ENCODE data around the gene DENND10. TPM values are rescaled to one million over a fixed set of nuclear protein-coding genes. Genes with fewer than 3 reads are reported as not detected.
"Not testable (repeated sequence)": the region's sequence is repeated elsewhere in the genome, so short reads cannot be mapped to it uniquely, and the experiment has no call there.

DENND10 gene
- total and polyA plus RNA-seq, 11 donors = 7.9 to 31.0 (median 23.3) TPM

- no peak for ATAC-seq
Observed at GRCh38 chr10:119090026-119090795, 13.7 kb upstream of the DENND10 start.

GRCh38 chr10:119090968-119091367 is 12.9 kb upstream of the DENND10 start:
- Histone ChIP-seq H3K27ac (peak overlapping the region in 1 of 12 donors; percentile 47), H3K36me3 (no peaks in the 10 kb centered on the region), H3K9me3 (no peaks in the 10 kb centered on the region), H3K4me1 (no peaks in the 10 kb centered on the region), H3K4me3 (no peak overlapping the region), H3K27me3 (no peaks in the 10 kb centered on the region)
- intact Hi-C loops (cut with DNase I) = no loop called here
- DNase-seq (no peak), ATAC-seq (no peak)
- WGBS, 4 donors = 71 to 76% (median 76%) methylated on average over 5 of the region's 5 CpGs
- TF ChIP-seq, protein P1, sequence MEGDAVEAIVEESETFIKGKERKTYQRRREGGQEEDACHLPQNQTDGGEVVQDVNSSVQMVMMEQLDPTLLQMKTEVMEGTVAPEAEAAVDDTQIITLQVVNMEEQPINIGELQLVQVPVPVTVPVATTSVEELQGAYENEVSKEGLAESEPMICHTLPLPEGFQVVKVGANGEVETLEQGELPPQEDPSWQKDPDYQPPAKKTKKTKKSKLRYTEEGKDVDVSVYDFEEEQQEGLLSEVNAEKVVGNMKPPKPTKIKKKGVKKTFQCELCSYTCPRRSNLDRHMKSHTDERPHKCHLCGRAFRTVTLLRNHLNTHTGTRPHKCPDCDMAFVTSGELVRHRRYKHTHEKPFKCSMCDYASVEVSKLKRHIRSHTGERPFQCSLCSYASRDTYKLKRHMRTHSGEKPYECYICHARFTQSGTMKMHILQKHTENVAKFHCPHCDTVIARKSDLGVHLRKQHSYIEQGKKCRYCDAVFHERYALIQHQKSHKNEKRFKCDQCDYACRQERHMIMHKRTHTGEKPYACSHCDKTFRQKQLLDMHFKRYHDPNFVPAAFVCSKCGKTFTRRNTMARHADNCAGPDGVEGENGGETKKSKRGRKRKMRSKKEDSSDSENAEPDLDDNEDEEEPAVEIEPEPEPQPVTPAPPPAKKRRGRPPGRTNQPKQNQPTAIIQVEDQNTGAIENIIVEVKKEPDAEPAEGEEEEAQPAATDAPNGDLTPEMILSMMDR (IDR thresholded peaks at IDR 0.05) = no peak
- no peak for TF ChIP-seq POLR2A (IDR thresholded peaks at IDR 0.05)

More at GRCh38 chr10:119090026-119090795, 13.7 kb upstream of the DENND10 start:
- no peak for DNase-seq
- no peaks in the 10 kb centered on the region for H3K9me3 ChIP-seq
- no peaks in the 10 kb centered on the region for H3K36me3 ChIP-seq
- no peak overlapping the region for H3K4me3 ChIP-seq
- no peaks in the 10 kb centered on the region for H3K27me3 ChIP-seq
- peak overlapping the region in 1 of 12 donors; percentile 47 for H3K27ac ChIP-seq
- TF ChIP-seq, protein P1 (IDR thresholded peaks at IDR 0.05) = no peak
- TF ChIP-seq POLR2A (IDR thresholded peaks at IDR 0.05) = no peak
- no peaks in the 10 kb centered on the region for H3K4me1 ChIP-seq
- intact Hi-C loops (cut with DNase I) = no loop called here
- 83 to 92% (median 84%) methylated on average over 13 of the region's 13 CpGs for WGBS, 4 donors

DNA sequence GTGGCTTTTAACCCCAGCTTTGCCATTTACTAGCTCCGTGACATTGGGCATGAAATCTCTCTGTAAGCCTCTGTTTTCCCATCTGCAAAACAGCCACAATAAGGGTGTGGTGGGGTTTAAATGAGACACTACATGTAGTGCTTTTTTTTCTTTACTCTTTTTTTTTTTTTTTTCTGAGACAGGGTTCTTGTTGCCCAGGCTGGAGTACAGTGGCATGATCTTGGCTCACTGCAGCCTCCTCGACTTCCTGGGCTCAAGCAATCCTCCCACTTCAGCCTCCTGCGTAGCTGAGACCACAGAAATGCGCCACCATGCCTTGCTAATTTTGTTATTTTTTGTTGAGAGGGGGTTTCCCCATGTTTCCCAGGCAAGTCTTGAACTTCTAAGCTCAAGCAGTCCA is 8.3 kb upstream of the DENND10 start:
- TF ChIP-seq, protein P1 (IDR thresholded peaks at IDR 0.05) = no peak
- no peak for TF ChIP-seq POLR2A (IDR thresholded peaks at IDR 0.05)
- Histone ChIP-seq H3K27ac (no peak overlapping the region), H3K27me3 (no peaks in the 10 kb centered on the region), H3K4me3 (no peak overlapping the region), H3K9me3 (no peaks in the 10 kb centered on the region), H3K4me1 (peaks cover 0 to 5% (median 0%) of the 10 kb centered on the region in 12 donors), H3K36me3 (no peaks in the 10 kb centered on the region)
- DNase-seq = no peak
- ATAC-seq = no peak
- 78 to 91% (median 83%) methylated on average over 4 of the region's 4 CpGs for WGBS, 4 donors
- intact Hi-C loops (cut with DNase I) = no loop called here

DNA sequence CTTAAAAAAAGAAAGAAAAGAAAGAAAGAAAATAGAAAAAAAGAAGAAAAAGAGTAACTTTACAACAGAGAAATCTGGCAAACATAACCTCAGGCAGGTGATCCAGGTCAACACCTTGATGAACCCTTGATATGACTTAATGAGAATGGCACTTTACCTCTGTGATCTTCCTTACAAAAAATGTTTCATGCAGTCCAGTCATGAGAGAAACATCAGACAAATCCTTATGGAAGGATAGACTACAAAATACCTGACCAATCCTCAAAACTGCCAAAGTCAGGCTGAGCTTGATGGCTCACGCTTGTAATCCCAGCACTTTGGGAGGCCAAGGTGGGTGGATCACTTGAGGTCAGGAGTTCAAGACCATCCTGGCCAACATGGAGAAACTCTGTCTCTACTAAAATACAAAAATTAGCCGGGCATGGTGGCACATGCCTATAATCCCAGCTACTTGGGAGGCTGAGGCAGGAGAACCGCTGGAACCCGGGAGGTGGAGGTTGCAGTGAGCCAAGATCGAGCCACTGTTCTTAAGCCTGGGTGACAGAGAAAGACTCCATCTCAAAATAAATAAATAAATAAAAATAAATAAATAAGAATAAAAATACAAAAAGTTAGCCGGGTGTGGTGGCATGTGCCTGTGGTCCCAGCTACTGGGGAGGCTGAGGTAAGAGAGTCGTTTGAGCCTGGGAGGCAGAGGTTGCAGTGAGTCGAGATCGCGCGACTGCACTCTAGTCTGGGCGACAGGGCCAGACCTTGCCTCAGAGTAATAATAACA is 7.1 kb upstream of the DENND10 start:
- ATAC-seq; intact Hi-C loops (cut with DNase I); DNase-seq; H3K27me3 ChIP-seq; H3K36me3 ChIP-seq; H3K27ac ChIP-seq; H3K4me3 ChIP-seq; H3K9me3 ChIP-seq: not testable (repeated sequence)
- H3K4me1 ChIP-seq = peaks cover 0 to 12% (median 0%) of the 10 kb centered on the region in 12 donors
- WGBS, 4 donors = 94 to 96% (median 95%) methylated on average over 12 of the region's 12 CpGs

All from heart left ventricle (tissue), 16 donors.